HepG2 (cell line): ENCODE measurements around the gene VPS54. TPM values are rescaled to one million over a fixed set of nuclear protein-coding genes. Genes with fewer than 3 reads are reported as not detected.

ENCODE experiments used
- AKAP8 ChIP-seq: sonication (generic); formaldehyde crosslinking; IDR thresholded peaks from 2 replicates; pipeline ENCODE4 v1.5.1; 2020; ENCODE audit warnings: mild to moderate bottlenecking, missing genetic modification reagents
- ARNT ChIP-seq: fragments of 450-650 bp; IDR thresholded peaks from 2 replicates; pipeline ENCODE4 v1.6.1; 2017
- ATM ChIP-seq: fragments of 450-650 bp; IDR thresholded peaks from 2 replicates; pipeline ENCODE4 v1.7.1; 2017; ENCODE audit warnings: mild to moderate bottlenecking, borderline replicate concordance
- CREB1 ChIP-seq, 2 experiments: fragments of 450-650 bp in 1 of 2; IDR thresholded peaks; 2 replicates each; pipeline ENCODE4 v1.6.1; 2016 to 2017; ENCODE audit warnings: control low read depth in 1 of 2, mild to moderate bottlenecking in 1 of 2, missing compliant biosample characterization in 1 of 2, missing genetic modification characterization in 1 of 2
- CREM ChIP-seq, 2 experiments: sonication (generic) in 1 of 2; formaldehyde crosslinking in 1 of 2; IDR thresholded peaks; 2 replicates each; pipeline versions ENCODE4 v1.4.0 to v1.6.1; 2016 to 2020; ENCODE audit warnings: antibody characterized with exemption in 1 of 2, mild to moderate bottlenecking in 1 of 2, missing genetic modification reagents in 1 of 2
- CSRNP1 ChIP-seq: sonication (generic); formaldehyde crosslinking; IDR thresholded peaks from 2 replicates; pipeline ENCODE4 v1.8.1; 2023; ENCODE audit warnings: mild to moderate bottlenecking, missing genetic modification reagents
- GTF2F1 ChIP-seq: fragments of 150-350 bp; IDR thresholded peaks from 2 replicates; pipeline ENCODE4 v1.6.1; 2014; ENCODE audit warnings: low read length
- HMG20A ChIP-seq: IDR thresholded peaks from 2 replicates; pipeline ENCODE4 v1.6.1; 2016; ENCODE audit warnings: borderline replicate concordance
- IKZF5 ChIP-seq: IDR thresholded peaks from 2 replicates; pipeline ENCODE4 v1.6.1; 2018; ENCODE audit warnings: missing genetic modification reagents, mild to moderate bottlenecking, missing compliant biosample characterization
- JUNB ChIP-seq: sonication (generic); formaldehyde crosslinking; IDR thresholded peaks from 2 replicates; pipeline ENCODE4 v1.8.0; 2022; ENCODE audit warnings: missing genetic modification reagents, mild to moderate bottlenecking, borderline replicate concordance
- KDM1A ChIP-seq: IDR thresholded peaks from 2 replicates; pipeline ENCODE4 v1.6.1; 2016; ENCODE audit warnings: missing compliant biosample characterization
- MTA3 ChIP-seq: sonication (generic); formaldehyde crosslinking; IDR thresholded peaks from 2 replicates; pipeline ENCODE4 v1.4.0; 2020; ENCODE audit warnings: missing genetic modification reagents
- SETDB1 ChIP-seq: sonication (generic); formaldehyde crosslinking; IDR thresholded peaks from 2 replicates; pipeline ENCODE4 v1.5.1; 2020; ENCODE audit warnings: missing genetic modification reagents, mild to moderate bottlenecking, borderline replicate concordance
- TSC22D2 ChIP-seq: sonication (generic); formaldehyde crosslinking; IDR thresholded peaks from 2 replicates; pipeline ENCODE4 v1.5.1; 2020; ENCODE audit warnings: missing genetic modification reagents, mild to moderate bottlenecking, borderline replicate concordance
- ZBTB38 ChIP-seq: sonication (generic); formaldehyde crosslinking; IDR thresholded peaks from 2 replicates; pipeline ENCODE4 v1.5.1; 2020; ENCODE audit warnings: mild to moderate bottlenecking, missing genetic modification reagents
- ZKSCAN1 ChIP-seq: fragments of 150-350 bp; IDR thresholded peaks from 2 replicates; pipeline ENCODE4 v1.6.1; 2014; ENCODE audit warnings: low read length
- ZNF280D ChIP-seq: sonication (generic); formaldehyde crosslinking; IDR thresholded peaks from 2 replicates; pipeline ENCODE4 v1.5.1; 2020; ENCODE audit warnings: mild to moderate bottlenecking, missing genetic modification reagents
- ZNF501 ChIP-seq: sonication (generic); formaldehyde crosslinking; IDR thresholded peaks from 2 replicates; pipeline ENCODE4 v1.5.1; 2020; ENCODE audit warnings: mild to moderate bottlenecking, moderate library complexity, missing genetic modification reagents
- ZNF503 ChIP-seq: sonication (generic); formaldehyde crosslinking; IDR thresholded peaks from 2 replicates; pipeline ENCODE4 v1.4.0; 2020; ENCODE audit warnings: missing genetic modification reagents
- ZNF557 ChIP-seq: sonication (generic); formaldehyde crosslinking; IDR thresholded peaks from 2 replicates; pipeline ENCODE4 v1.4.0; 2020; ENCODE audit warnings: missing genetic modification reagents
- ZNF839 ChIP-seq: sonication (generic); formaldehyde crosslinking; IDR thresholded peaks from 2 replicates; pipeline ENCODE4 v1.4.0; 2020; ENCODE audit warnings: missing genetic modification reagents, mild to moderate bottlenecking, borderline replicate concordance
- ZNF878 ChIP-seq: sonication (generic); formaldehyde crosslinking; IDR thresholded peaks from 2 replicates; pipeline ENCODE4 v1.8.1; 2023; ENCODE audit warnings: mild to moderate bottlenecking, missing genetic modification reagents, moderate library complexity
- polyA plus RNA-seq, 8 experiments: library from polyadenylated mRNA; depleted of rRNA in 3 of 8; stranded (reverse) in 7 of 8; unstranded in 1 of 8; fragments of >200 nt; fragmentation: Illumina TruSeq in 4 of 8; extraction: Trizol in 4 of 8; gene quantifications; 2 replicates each; pipeline versions ENCODE4 v1.2.1 to v1.2.3, GENCODE V29; 2011 to 2016; ENCODE audit warnings: low read depth in 4 of 8, missing spikeins in 1 of 8, mixed read lengths in 1 of 8; ENCODE audit not compliant: insufficient read depth in 1 of 8
- total RNA-seq, 5 experiments: library from RNA; depleted of rRNA; stranded (reverse); fragments of >200 nt; fragmentation: Illumina TruSeq; extraction: Trizol; gene quantifications; 2 replicates each; pipeline ENCODE4 v1.2.3, GENCODE V29; 2016; ENCODE audit warnings: low read depth in 1 of 5

VPS54 gene
- total and polyA plus RNA-seq, 2 of the 13 experiments (the other 11 are each of a cell fraction or from before 2014, with no cell fraction given) = 64.7 to 77.5 TPM

- TF ChIP-seq HMG20A (CRISPR knock-in tag) (peak; percentile 65; the same call in 1 of the 2 replicates), ZNF501 (CRISPR knock-in tag) (peak; percentile 60; the same call in 1 of the 2 replicates), AKAP8 (CRISPR knock-in tag) (no peak), TSC22D2 (CRISPR knock-in tag) (no peak), ZNF503 (peak; percentile 67; the same call in 1 of the 2 replicates), ATM (no peak), SETDB1 (no peak), GTF2F1 (no peak), ARNT (no peak), CREM (IDR thresholded peaks at IDR 0.05) (peak; percentile 79), CREM (CRISPR knock-in tag; IDR thresholded peaks at IDR 0.05) (no peak), ZNF878 (no peak), ZNF280D (no peak), ZNF557 (CRISPR knock-in tag) (no peak), ZNF839 (no peak), JUNB (CRISPR knock-in tag) (no peak), CREB1 (IDR thresholded peaks at IDR 0.05) (no peak), CREB1 (CRISPR knock-in tag; IDR thresholded peaks at IDR 0.05) (peak; percentile 44), ZBTB38 (peak; percentile 34; the same call in 1 of the 2 replicates), IKZF5 (peak; percentile 46), ZKSCAN1 (no peak), KDM1A (CRISPR knock-in tag) (0 out of 2 replicates have a peak, but pooled peaks have one; percentile 39), CSRNP1 (no peak), MTA3 (CRISPR knock-in tag) (no peak)
Observed at GRCh38 chr2:63984606-63985359, 34.4 kb downstream of the VPS54 start (continued).
